ENCODE measurements around the gene FNDC1.
A peak's percentile ranks its signal among the peaks of the same experiment; 100 is the strongest.

DNA sequence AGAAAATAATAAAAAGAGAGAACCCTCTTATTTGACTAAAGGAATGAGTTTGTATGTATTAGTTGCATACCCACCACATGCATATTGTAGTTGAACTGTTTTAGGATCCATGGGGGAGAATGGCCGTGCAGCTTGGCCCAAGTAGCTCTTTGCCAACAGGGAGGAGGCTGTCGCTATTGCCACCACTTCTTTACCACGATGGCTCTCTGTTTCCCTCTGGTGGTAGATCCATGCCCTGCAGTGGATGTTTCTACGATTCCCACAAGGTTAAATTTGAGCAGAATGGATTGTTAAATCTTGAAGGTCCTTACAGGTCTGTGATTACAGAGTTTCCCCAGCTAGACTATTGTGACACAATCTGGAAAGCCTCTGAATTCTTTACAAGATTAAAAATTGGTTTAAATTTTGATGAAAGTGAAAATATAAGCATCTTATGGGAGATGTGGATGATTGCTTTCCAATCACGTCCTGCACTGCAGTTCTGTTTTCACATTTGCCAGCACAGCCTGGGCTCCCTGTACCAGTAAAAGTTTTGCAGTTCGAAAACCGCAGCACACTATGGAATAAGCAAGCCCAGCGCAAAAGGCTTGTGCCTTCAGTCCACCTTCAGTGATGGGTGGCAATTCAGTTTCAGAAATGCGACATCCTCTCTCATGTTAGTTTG lies 34.4 kb upstream of the FNDC1 start:
- TF ChIP-seq, protein P1, sequence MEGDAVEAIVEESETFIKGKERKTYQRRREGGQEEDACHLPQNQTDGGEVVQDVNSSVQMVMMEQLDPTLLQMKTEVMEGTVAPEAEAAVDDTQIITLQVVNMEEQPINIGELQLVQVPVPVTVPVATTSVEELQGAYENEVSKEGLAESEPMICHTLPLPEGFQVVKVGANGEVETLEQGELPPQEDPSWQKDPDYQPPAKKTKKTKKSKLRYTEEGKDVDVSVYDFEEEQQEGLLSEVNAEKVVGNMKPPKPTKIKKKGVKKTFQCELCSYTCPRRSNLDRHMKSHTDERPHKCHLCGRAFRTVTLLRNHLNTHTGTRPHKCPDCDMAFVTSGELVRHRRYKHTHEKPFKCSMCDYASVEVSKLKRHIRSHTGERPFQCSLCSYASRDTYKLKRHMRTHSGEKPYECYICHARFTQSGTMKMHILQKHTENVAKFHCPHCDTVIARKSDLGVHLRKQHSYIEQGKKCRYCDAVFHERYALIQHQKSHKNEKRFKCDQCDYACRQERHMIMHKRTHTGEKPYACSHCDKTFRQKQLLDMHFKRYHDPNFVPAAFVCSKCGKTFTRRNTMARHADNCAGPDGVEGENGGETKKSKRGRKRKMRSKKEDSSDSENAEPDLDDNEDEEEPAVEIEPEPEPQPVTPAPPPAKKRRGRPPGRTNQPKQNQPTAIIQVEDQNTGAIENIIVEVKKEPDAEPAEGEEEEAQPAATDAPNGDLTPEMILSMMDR (conservative IDR thresholded peaks at IDR 0.05 in 1 of 2, IDR thresholded peaks at IDR 0.05 in 1 of 2; ENCODE audit: low read depth in 1 of 2, low read length in 2 of 2), result peak; percentile 92 to 99
- no peak for TF ChIP-seq EZH2 (IDR thresholded peaks at IDR 0.05; ENCODE audit: low read length, missing control alignments)
